ENCODE data around the gene TRAPPC2L.

TRAPPC2L gene

GRCh38 chr16:88856828-88857727, at the start of gene TRAPPC2L, which contains the start of gene GALNS:
Gene TRAPPC2L, plus strand, starts transcription at chr16:88857127. Its CDS starts 24 bp downstream, at chr16:88857151.
Gene GALNS, minus strand, starts transcription at chr16:88856947. Its CDS starts 70 bp downstream, at chr16:88856877.
- peak; percentile 98 for DNase-seq (ENCODE audit: low spot score)

- no peak for DNase-seq (ENCODE audit: low spot score)
These were observed 49.7 kb upstream of the TRAPPC2L start for GRCh38 chr16:88807142-88807625.

- DNase-seq (ENCODE audit: low spot score), result no peak
These were observed 49.1 kb upstream of the TRAPPC2L start for GRCh38 chr16:88807626-88808453.

GRCh38 chr16:88809068-88809675, 47.8 kb upstream of the TRAPPC2L start:
- no peak for DNase-seq (ENCODE audit: low spot score)

- DNase-seq (ENCODE audit: low spot score), result no peak
These were observed 47.2 kb upstream of the TRAPPC2L start for GRCh38 chr16:88809676-88810165.

GRCh38 chr16:88810166-88810911, 46.6 kb upstream of the TRAPPC2L start:
- no peak for DNase-seq (ENCODE audit: low spot score)

- peak; percentile 62 for DNase-seq (ENCODE audit: low spot score)
These were observed 45.8 kb upstream of the TRAPPC2L start for GRCh38 chr16:88810912-88811768.

GRCh38 chr16:88811769-88812512, 45.0 kb upstream of the TRAPPC2L start, which contains the start of gene APRT:
Gene APRT, minus strand, starts transcription at chr16:88811928. Its CDS starts 29 bp downstream, at chr16:88811899.
- DNase-seq (ENCODE audit: low spot score), result peak; percentile 96

GRCh38 chr16:88812513-88813268, 44.2 kb upstream of the TRAPPC2L start:
- DNase-seq (ENCODE audit: low spot score), result peak; percentile 17

- no peak for DNase-seq (ENCODE audit: low spot score)
These were observed 43.4 kb upstream of the TRAPPC2L start for GRCh38 chr16:88813269-88814143.

GRCh38 chr16:88814144-88814502, 42.8 kb upstream of the TRAPPC2L start:
- DNase-seq (ENCODE audit: low spot score), result no peak

GRCh38 chr16:88815227-88815626, 41.7 kb upstream of the TRAPPC2L start:
- DNase-seq (ENCODE audit: low spot score), result no peak

- peak; percentile 49 for DNase-seq (ENCODE audit: low spot score)
These were observed 40.9 kb upstream of the TRAPPC2L start for GRCh38 chr16:88815901-88816589.

GRCh38 chr16:88816736-88817535, 40.0 kb upstream of the TRAPPC2L start:
- no peak for DNase-seq (ENCODE audit: low spot score)

GRCh38 chr16:88817785-88818574, 38.9 kb upstream of the TRAPPC2L start:
- DNase-seq (ENCODE audit: low spot score), result no peak

GRCh38 chr16:88818575-88818874, 38.4 kb upstream of the TRAPPC2L start:
- no peak for DNase-seq (ENCODE audit: low spot score)

Measured in CD4-positive, alpha-beta T cell treated with Interleukin-15 for 4 hours (primary cell).